ENCODE data around the gene GALNT2. TPM values are rescaled to one million over a fixed set of nuclear protein-coding genes. Genes with fewer than 3 reads are reported as not detected.

Gene GALNT2
- total and polyA plus RNA-seq, 9 of the 15 experiments (the other 6 are each of a cell fraction or from before 2014, with no cell fraction given) = 1.6 to 106 (median 51.9) TPM

DNA sequence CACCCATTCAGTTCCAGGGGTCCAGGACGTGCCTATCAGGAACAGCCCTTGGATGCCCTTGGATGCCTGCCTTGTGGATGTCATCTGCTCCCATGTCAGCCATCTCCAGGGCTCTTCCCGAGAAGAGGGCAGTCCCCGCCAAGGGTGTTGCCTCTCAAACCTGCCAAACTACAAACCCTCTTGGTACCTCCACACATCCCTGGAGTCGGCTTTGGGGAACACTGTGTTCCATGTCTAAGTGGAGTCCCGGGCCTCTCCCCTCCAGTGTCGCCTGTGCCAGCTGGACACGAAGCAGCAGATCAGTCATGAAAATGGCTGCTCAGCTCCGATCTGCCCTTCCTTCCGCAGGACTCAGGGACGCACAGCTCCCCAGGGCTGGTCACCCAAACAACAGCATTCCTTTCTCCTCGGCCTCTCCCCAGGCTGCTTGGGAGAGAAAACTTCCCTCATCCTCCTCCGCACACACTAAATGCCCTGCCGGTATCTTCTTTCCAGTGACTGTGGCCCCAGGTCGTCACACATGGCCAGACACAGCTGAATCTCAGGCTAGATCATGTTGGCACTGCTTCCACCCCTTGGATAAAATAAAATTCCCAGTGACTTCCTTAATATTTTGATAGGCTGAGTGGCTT, 53.4 kb downstream of the GALNT2 start (continued):
- TF ChIP-seq, protein P1, sequence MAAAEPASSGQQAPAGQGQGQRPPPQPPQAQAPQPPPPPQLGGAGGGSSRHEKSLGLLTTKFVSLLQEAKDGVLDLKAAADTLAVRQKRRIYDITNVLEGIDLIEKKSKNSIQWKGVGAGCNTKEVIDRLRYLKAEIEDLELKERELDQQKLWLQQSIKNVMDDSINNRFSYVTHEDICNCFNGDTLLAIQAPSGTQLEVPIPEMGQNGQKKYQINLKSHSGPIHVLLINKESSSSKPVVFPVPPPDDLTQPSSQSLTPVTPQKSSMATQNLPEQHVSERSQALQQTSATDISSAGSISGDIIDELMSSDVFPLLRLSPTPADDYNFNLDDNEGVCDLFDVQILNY (CRISPR knock-in tag; IDR thresholded peaks at IDR 0.05) = no peak
- TF ChIP-seq CBFA2T3 (IDR thresholded peaks at IDR 0.05) = no peak
- TF ChIP-seq HCFC1 (IDR thresholded peaks at IDR 0.05; ENCODE audit: low read depth, low read length) = no peak
- TF ChIP-seq, protein P2, sequence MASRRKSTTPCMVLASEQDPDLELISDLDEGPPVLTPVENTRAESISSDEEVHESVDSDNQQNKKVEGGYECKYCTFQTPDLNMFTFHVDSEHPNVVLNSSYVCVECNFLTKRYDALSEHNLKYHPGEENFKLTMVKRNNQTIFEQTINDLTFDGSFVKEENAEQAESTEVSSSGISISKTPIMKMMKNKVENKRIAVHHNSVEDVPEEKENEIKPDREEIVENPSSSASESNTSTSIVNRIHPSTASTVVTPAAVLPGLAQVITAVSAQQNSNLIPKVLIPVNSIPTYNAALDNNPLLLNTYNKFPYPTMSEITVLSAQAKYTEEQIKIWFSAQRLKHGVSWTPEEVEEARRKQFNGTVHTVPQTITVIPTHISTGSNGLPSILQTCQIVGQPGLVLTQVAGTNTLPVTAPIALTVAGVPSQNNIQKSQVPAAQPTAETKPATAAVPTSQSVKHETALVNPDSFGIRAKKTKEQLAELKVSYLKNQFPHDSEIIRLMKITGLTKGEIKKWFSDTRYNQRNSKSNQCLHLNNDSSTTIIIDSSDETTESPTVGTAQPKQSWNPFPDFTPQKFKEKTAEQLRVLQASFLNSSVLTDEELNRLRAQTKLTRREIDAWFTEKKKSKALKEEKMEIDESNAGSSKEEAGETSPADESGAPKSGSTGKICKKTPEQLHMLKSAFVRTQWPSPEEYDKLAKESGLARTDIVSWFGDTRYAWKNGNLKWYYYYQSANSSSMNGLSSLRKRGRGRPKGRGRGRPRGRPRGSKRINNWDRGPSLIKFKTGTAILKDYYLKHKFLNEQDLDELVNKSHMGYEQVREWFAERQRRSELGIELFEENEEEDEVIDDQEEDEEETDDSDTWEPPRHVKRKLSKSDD (conservative IDR thresholded peaks at IDR 0.05; ENCODE audit: low read length) = no peak
- no peak for TF ChIP-seq POLR2AphosphoS2 (IDR thresholded peaks at IDR 0.05; ENCODE audit: low read length)

DNA sequence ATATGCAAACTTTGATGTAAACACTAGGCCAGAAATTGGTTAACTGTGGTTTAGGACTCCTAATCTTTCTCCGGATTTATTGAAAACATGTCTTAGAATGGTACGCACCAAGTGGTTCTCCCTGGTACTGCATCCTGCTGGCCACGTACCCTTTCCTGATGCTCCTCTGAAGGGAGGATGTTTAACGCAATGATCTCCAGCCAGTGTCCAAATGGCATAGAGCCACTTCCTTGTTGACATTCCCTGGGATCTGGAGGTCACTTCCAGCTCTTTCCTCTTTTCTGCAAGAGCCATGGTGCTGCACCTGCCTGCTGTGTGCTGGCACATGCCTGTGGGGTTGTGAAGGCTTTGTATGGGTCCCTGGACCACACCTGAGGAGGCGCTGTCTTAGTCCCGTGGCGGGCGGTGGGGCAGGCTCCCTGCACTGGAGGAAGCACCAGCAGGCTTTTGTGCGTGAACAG, 53.9 kb downstream of the GALNT2 start:
- POLR2A ChIA-PET = no interaction called here
- TF ChIP-seq CXXC5 (CRISPR knock-in tag; IDR thresholded peaks at IDR 0.05) (peak; percentile 24; the same call in 1 of the 2 replicates), RAD21 (CRISPR knock-in tag; conservative IDR thresholded peaks at IDR 0.05 in 1 of 2, IDR thresholded peaks at IDR 0.05 in 1 of 2) (peak in 1 of 2 experiments; percentile 49; a peak in 3 of 4 replicates), ZNF347 (CRISPR knock-in tag; IDR thresholded peaks at IDR 0.05; ENCODE audit: low read depth) (no peak), BHLHE40 (IDR thresholded peaks at IDR 0.05; ENCODE audit: low read length) (0 out of 2 replicates have a peak, but pooled peaks have one; percentile 13), SMAD4 (CRISPR knock-in tag; conservative IDR thresholded peaks at IDR 0.05) (no peak), RCOR1 (IDR thresholded peaks at IDR 0.05; ENCODE audit: borderline replicate concordance in 1 of 2, low read depth in 2 of 2, low read length in 2 of 2) (peak in 1 of 2 experiments; percentile 15; a peak in 1 of 4 replicates)
- TF ChIP-seq, protein P3, sequence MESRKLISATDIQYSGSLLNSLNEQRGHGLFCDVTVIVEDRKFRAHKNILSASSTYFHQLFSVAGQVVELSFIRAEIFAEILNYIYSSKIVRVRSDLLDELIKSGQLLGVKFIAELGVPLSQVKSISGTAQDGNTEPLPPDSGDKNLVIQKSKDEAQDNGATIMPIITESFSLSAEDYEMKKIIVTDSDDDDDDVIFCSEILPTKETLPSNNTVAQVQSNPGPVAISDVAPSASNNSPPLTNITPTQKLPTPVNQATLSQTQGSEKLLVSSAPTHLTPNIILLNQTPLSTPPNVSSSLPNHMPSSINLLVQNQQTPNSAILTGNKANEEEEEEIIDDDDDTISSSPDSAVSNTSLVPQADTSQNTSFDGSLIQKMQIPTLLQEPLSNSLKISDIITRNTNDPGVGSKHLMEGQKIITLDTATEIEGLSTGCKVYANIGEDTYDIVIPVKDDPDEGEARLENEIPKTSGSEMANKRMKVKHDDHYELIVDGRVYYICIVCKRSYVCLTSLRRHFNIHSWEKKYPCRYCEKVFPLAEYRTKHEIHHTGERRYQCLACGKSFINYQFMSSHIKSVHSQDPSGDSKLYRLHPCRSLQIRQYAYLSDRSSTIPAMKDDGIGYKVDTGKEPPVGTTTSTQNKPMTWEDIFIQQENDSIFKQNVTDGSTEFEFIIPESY (CRISPR knock-in tag; IDR thresholded peaks at IDR 0.05) = peak; percentile 83
- TF ChIP-seq, protein P4, sequence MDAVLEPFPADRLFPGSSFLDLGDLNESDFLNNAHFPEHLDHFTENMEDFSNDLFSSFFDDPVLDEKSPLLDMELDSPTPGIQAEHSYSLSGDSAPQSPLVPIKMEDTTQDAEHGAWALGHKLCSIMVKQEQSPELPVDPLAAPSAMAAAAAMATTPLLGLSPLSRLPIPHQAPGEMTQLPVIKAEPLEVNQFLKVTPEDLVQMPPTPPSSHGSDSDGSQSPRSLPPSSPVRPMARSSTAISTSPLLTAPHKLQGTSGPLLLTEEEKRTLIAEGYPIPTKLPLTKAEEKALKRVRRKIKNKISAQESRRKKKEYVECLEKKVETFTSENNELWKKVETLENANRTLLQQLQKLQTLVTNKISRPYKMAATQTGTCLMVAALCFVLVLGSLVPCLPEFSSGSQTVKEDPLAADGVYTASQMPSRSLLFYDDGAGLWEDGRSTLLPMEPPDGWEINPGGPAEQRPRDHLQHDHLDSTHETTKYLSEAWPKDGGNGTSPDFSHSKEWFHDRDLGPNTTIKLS (IDR thresholded peaks at IDR 0.05; ENCODE audit: borderline replicate concordance, low read depth) = no peak

More for the DNA sequence above, 53.9 kb downstream of the GALNT2 start:
- FAIRE-seq (peak; percentile 87), ATAC-seq (peak; percentile 61), DNase-seq (ENCODE audit: extremely low read depth in 1 of 4, low spot score in 3 of 4) (peak in 3 of 4 experiments; percentile 56 to 67 (median 60))
- Histone ChIP-seq H4K20me1 (replicated peaks; ENCODE audit: control insufficient read depth, insufficient read depth, low read length) (no peaks in the 10 kb centered on the region), H2AFZ (ENCODE audit: low read depth, low read length) (no peak overlapping the region), H3K36me3 (ENCODE audit: control insufficient read depth, insufficient read depth, low read length) (peaks cover 42% of the 10 kb centered on the region), H3K4me1 (replicated peaks in 1 of 2; ENCODE audit: control insufficient read depth in 2 of 2, insufficient read depth in 2 of 2, low read length in 2 of 2) (peaks cover 51 to 74% of the 10 kb centered on the region in 2 experiments), H3K4me3 (no peak overlapping the region), H3K9me1 (ENCODE audit: control insufficient read depth, insufficient read depth, low read length) (no peaks in the 10 kb centered on the region), H3K27me3 (ENCODE audit: control insufficient read depth in 2 of 2, insufficient read depth in 2 of 2, low read length in 2 of 2) (no peaks in the 10 kb centered on the region), H3K9me3 (replicated peaks; ENCODE audit: control insufficient read depth, insufficient read depth, low read depth, low read length) (no peaks in the 10 kb centered on the region), H3K4me2 (ENCODE audit: insufficient read depth, low read length) (no peak overlapping the region), H3K9ac (ENCODE audit: insufficient read depth in 1 of 2, low read depth in 2 of 2, low read length in 2 of 2) (no peak overlapping the region), H3K27ac (ENCODE audit: extremely low read depth, low read depth, low read length) (no peak overlapping the region), H3K79me2 (ENCODE audit: control insufficient read depth, insufficient read depth, low read length) (peaks cover 96% of the 10 kb centered on the region)
- WGBS (ENCODE audit: insufficient coverage, low coverage, missing lambda C conversion rate) = 64% methylated on average over 9 of the region's 9 CpGs
- intact Hi-C loops (cut with micrococcal nuclease) (no loop called here), in situ Hi-C loops (cut with MboI) (no loop called here)
- CTCF ChIA-PET (ENCODE audit: low intra/inter-chr PET ratio) = interaction anchor here (0.7 to 1.0 kb wide), 2 partner anchors 9 to 24 kb away, joined by 3 read pairs; no protein-coding TSS in a partner anchor
- BruUV-seq (replicated peaks) = no TSS peak

Measured in K562 (cell line).